ENCODE results near the gene GSTT2B. TPM values are rescaled to one million over a fixed set of nuclear protein-coding genes. Genes with fewer than 3 reads are reported as not detected.
"Not testable (repeated sequence)": the region's sequence is repeated elsewhere in the genome, so short reads cannot be mapped to it uniquely, and the experiment has no call there.

The GSTT2B gene
- total RNA-seq, 3 donors from 2014 or later, result 4.3 to 16.1 (median 4.3) TPM

DNA sequence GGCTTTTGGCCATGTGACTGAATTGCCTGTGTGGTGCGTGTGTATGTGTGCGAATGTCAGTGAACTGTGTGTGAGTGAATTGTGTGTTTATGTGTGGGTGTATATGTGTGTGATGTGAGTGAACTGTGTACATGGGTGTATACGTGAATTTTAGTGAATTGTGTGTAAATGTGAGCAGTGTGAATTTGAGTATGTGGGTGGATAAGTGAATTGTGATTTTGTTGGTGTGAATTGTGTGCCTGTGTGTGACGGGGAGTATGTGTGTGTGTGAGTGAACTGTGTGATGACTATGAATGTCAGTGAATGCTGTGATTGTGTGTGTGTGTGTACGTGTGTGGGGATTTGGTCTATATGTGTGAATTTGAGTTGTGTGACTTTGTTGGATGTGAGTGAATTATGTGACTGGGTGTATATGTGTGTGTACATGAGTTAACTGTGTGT is 9.2 kb upstream of the GSTT2B start:
- Histone ChIP-seq H3K4me1 (no peaks in the 10 kb centered on the region), H3K9me3 (no peaks in the 10 kb centered on the region), H3K27me3 (no peaks in the 10 kb centered on the region), H3K36me3 (peaks cover 4% of the 10 kb centered on the region), H3K4me3 (no peak overlapping the region), H3K27ac (no peak overlapping the region)
- DNase-seq (ENCODE audit: low spot score in 2 of 2), result no peak
- no peak for TF ChIP-seq POLR2A (IDR thresholded peaks at IDR 0.05)
- no peak for TF ChIP-seq POLR2AphosphoS5 (IDR thresholded peaks at IDR 0.05)
- TF ChIP-seq, protein P1, sequence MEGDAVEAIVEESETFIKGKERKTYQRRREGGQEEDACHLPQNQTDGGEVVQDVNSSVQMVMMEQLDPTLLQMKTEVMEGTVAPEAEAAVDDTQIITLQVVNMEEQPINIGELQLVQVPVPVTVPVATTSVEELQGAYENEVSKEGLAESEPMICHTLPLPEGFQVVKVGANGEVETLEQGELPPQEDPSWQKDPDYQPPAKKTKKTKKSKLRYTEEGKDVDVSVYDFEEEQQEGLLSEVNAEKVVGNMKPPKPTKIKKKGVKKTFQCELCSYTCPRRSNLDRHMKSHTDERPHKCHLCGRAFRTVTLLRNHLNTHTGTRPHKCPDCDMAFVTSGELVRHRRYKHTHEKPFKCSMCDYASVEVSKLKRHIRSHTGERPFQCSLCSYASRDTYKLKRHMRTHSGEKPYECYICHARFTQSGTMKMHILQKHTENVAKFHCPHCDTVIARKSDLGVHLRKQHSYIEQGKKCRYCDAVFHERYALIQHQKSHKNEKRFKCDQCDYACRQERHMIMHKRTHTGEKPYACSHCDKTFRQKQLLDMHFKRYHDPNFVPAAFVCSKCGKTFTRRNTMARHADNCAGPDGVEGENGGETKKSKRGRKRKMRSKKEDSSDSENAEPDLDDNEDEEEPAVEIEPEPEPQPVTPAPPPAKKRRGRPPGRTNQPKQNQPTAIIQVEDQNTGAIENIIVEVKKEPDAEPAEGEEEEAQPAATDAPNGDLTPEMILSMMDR (IDR thresholded peaks at IDR 0.05), result no peak
- intact Hi-C loops (cut with DNase I; ENCODE audit: low total_unique reads), result no loop called here

DNA sequence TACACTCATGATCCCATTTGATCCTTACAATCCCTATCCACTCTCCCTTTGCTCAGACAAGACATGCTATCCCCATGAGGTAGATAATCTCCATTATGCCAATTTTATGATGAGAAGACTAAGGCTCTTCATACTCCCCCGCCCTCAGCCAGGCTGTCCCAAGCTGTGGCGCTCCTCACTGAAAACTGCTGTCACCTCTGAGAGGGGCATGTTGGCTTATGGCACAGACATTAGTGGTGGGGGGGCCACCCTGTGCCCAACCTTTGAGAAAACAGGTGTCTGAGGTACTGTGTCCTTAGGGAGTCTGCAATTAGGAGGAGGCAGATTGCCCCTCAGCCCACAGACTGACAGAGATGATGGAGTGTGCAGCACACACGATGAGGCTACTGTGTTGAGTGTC is 8.1 kb upstream of the GSTT2B start:
- Histone ChIP-seq H3K36me3 (peaks cover 4% of the 10 kb centered on the region), H3K9me3 (no peaks in the 10 kb centered on the region), H3K27ac (no peak overlapping the region), H3K27me3 (no peaks in the 10 kb centered on the region), H3K4me1 (no peaks in the 10 kb centered on the region), H3K4me3 (no peak overlapping the region)
- TF ChIP-seq POLR2A (IDR thresholded peaks at IDR 0.05) (no peak), POLR2AphosphoS5 (IDR thresholded peaks at IDR 0.05) (no peak)
- TF ChIP-seq, protein P1 (IDR thresholded peaks at IDR 0.05), result no peak
- intact Hi-C loops (cut with DNase I; ENCODE audit: low total_unique reads), result no loop called here
- DNase-seq (ENCODE audit: low spot score in 2 of 2), result no peak

DNA sequence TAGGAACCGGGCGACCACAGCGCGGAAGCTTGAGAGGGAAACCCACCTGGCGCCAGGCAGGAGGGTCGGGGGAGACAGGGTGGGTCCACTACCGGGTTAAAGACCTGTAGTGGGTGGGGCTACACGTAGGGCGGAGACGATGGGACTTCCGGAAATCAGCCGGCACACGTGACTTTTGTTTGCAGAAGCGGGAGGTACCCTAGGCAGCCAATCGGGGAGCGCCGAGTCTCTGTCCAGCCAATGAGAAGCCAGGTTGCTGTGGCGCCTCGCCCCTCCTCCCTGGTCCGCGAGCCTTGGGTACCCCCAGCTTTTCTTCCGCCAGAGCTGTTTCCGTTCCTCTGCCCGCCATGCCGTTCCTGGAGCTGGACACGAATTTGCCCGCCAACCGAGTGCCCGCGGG is 5.6 kb upstream of the GSTT2B start, which contains the start of gene DDTL:
Gene DDTL, plus strand, starts transcription at position 321 of the 400 bp plus-strand sequence. Its CDS starts 27 bp downstream, at position 348.
- H3K4me1 ChIP-seq; intact Hi-C loops (cut with DNase I; ENCODE audit: low total_unique reads): not testable (repeated sequence)

DNA sequence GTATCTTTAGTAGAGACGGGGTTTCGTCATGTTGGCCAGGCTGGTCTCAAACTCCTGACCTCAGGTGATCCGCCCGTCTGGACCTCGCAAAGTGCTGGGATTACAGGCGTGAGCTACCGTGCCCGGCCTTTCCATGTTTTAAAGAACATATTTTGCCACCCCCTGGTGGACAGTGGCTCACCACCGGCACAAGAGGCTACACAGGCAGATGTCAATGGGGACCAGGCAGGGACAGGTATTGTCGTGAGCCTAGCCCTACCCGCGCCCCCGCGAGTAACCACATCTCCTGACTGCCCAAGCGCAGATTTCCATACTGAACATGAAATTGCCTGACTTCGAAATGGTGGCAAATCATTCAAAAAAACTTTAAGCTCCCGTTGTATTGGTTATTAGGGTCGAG is 5.1 kb upstream of the GSTT2B start:
- H3K4me1 ChIP-seq; H3K27me3 ChIP-seq; intact Hi-C loops (cut with DNase I; ENCODE audit: low total_unique reads); DNase-seq (ENCODE audit: low spot score in 2 of 2); H3K9me3 ChIP-seq; H3K36me3 ChIP-seq; H3K27ac ChIP-seq; H3K4me3 ChIP-seq: not testable (repeated sequence)

More for the DNA sequence above, 5.6 kb upstream of the GSTT2B start, which contains the start of gene DDTL:
- not testable (repeated sequence) for H3K9me3 ChIP-seq; H3K4me3 ChIP-seq; H3K27me3 ChIP-seq; H3K27ac ChIP-seq; DNase-seq (ENCODE audit: low spot score in 2 of 2); H3K36me3 ChIP-seq

DNA sequence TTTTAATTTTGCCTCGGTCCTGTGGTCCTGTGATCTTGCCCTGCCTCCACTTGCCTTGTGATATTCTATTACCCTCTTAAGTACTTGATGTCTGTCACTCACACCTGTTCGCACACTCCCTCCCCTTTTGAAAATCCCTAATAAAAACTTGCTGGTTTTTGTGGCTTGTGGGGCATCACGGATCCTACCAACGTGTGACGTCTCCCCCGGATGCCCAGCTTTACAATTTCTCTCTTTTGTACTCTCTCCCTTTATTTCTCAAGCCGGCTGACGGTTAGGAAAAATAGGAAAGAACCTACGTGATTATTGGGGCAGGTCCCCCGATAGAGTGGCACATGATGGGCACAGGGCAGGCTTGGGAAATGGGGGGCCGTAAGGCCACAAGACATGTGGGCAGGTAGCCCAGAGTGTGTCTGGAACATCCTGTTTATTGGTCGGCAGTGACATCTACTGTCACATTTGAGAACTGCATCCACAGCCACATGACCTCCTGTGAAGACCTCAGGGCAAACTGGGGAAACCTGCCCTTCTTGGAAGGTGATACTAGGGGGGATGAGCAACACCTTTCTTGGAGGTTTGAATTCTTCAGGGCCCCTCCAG is 4.6 kb downstream of the GSTT2B start:
- H3K9me3 ChIP-seq; H3K4me3 ChIP-seq; H3K27ac ChIP-seq; intact Hi-C loops (cut with DNase I; ENCODE audit: low total_unique reads); H3K27me3 ChIP-seq; H3K4me1 ChIP-seq; H3K36me3 ChIP-seq: not testable (repeated sequence)
- DNase-seq (ENCODE audit: low spot score in 2 of 2), result peak; percentile 70 to 74
- TF ChIP-seq POLR2AphosphoS5 (IDR thresholded peaks at IDR 0.05), result peak in 2 of 3 donors; percentile 46 to 48
- TF ChIP-seq, protein P1 (IDR thresholded peaks at IDR 0.05), result peak; percentile 76 to 93 (median 93)

DNA sequence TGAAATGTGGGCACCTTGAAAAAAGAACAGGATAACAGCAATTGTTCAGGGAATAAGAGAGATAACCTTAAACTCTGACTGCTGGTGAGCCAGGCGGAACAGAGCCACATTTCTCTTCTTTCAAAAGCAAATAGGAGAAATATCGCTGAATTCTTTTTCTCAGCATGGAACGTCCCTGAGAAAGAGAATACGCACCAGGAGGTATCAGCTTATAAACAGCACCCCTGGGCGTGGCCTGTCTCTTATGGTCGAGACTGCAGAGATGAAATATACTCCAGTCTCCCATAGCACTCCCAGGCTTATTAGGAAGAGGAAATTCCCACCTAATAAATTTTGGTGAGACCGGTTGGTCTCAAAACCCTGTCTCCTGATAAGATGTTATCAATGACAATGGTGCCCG is 5.1 kb downstream of the GSTT2B start:
- intact Hi-C loops (cut with DNase I; ENCODE audit: low total_unique reads); DNase-seq (ENCODE audit: low spot score in 2 of 2): not testable (repeated sequence)

DNA sequence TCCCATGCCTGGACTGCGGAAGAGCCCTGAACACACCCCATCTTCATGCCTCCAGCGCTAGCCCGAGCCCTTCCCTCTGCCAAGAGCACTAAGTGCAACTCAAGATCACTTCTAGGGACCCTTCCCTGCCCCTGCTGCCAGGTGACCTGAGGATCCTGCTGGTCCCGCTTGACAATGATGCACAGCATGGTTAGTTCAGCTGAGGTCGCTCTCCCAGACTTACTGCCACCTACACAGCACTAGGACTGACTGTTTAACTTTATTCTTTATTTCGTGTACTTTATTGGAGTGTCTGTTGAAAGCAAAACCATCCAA is 6.0 kb downstream of the GSTT2B start:
- intact Hi-C loops (cut with DNase I; ENCODE audit: low total_unique reads); H3K4me3 ChIP-seq; DNase-seq (ENCODE audit: low spot score in 2 of 2); H3K9me3 ChIP-seq; H3K4me1 ChIP-seq; H3K36me3 ChIP-seq; H3K27ac ChIP-seq; H3K27me3 ChIP-seq: not testable (repeated sequence)

More for the DNA sequence above, 5.1 kb downstream of the GSTT2B start:
- H3K27me3 ChIP-seq, H3K4me3 ChIP-seq, H3K4me1 ChIP-seq, H3K9me3 ChIP-seq, H3K27ac ChIP-seq, H3K36me3 ChIP-seq: not testable (repeated sequence)

DNA sequence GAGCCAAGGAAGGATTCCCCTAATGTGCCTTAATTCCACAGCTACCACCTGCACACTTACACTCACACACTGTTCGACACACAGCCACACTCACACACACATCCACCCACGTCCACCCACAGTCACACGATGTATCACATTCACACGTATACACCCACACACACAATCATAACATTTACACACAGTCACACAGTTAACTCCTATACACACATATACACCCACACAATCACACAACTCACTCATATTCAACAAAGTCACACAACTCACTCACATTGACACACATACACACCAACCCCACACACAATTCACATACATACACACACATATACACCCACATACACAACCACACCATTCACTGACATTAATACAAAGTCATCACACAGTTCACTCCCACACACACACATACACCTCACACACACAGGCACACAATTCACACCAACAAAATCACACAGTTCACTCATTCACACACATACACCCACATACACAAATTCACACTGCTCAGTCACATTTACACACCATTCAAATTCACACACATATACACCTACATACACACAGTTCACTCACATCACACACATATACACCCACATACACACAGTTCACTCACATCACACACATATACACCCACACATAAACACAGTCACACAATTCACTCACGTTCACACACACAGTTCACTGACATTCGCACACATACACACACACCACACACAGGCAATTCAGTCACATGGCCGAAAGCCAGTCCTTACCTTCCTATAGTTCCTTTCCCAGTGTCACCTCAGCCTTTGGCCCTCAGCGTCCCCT is 6.6 kb downstream of the GSTT2B start:
- H3K4me1 ChIP-seq; H3K9me3 ChIP-seq; intact Hi-C loops (cut with DNase I; ENCODE audit: low total_unique reads); H3K27me3 ChIP-seq; DNase-seq (ENCODE audit: low spot score in 2 of 2); H3K27ac ChIP-seq; H3K4me3 ChIP-seq; H3K36me3 ChIP-seq: not testable (repeated sequence)

DNA sequence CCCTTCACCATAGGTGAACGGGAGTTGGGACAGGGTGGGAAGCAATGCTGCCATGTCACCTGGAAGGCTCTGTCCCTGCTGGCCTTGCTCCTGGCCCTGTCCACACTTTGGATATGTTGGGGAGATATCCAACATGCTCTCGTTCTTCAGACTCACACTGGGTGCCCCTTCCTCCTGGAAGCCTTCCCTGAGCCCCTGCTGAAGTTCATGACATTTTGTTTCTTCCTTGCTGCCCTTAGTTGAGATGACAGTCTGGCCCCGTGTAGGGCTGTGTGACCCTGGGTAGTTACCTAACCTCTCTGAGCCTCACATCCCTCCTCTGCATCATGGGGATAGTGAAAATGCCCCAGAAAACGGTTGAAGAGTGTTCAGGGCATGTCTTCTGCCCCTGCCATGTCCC is 7.5 kb downstream of the GSTT2B start:
- H3K4me3 ChIP-seq; H3K27me3 ChIP-seq; intact Hi-C loops (cut with DNase I; ENCODE audit: low total_unique reads): not testable (repeated sequence)

DNA sequence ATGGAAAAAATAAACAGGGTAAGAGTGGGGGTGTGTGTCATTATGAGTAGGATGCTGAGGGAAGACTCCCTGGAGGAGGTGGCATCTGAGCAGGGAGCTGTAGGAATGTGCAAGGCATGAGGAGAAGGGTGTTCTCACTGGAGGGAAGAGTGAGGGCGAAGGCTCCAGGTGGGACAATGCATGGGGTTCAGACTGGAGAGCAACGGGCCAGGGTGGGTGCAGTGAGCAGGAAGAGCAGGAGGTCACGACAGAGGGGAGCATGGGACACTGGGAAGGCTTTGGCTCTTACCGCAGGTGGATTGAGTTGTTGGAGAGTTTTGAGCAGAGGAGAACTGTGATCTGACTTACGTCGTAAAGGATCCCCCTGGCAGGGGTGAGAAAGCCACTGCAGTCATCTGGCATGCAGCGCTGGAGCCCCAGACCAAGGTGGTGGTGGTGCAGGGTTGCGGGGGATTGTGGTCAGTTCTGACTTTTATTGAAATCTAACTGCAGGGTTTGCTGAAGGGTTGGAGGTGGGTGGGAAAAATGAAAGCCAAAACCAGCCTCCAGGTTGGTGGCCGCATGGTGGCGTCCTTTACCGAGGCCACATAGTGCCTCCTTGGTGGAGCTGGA is 8.1 kb downstream of the GSTT2B start:
- H3K27me3 ChIP-seq; H3K4me3 ChIP-seq; DNase-seq (ENCODE audit: low spot score in 2 of 2); intact Hi-C loops (cut with DNase I; ENCODE audit: low total_unique reads); H3K27ac ChIP-seq; H3K36me3 ChIP-seq; H3K9me3 ChIP-seq; H3K4me1 ChIP-seq: not testable (repeated sequence)

More for the DNA sequence above, 7.5 kb downstream of the GSTT2B start:
- not testable (repeated sequence) for H3K4me1 ChIP-seq; H3K36me3 ChIP-seq; H3K27ac ChIP-seq; DNase-seq (ENCODE audit: low spot score in 2 of 2); H3K9me3 ChIP-seq
